Measurements from ENCODE around the gene ZAR1L. TPM values are rescaled to one million over a fixed set of nuclear protein-coding genes. Genes with fewer than 3 reads are reported as not detected.

Gene ZAR1L
- total RNA-seq, 2 experiments from 2014 or later: not detected

- H3K4me3 Mint-ChIP-seq: no peak overlapping the region
Measured at GRCh38 chr13:32262165-32262564, 53.0 kb downstream of the ZAR1L start.

GRCh38 chr13:32261567-32261966, 53.6 kb downstream of the ZAR1L start:
- no peaks in the 10 kb centered on the region for H3K9me3 Mint-ChIP-seq
- H3K27me3 Mint-ChIP-seq: no peaks in the 10 kb centered on the region
- H3K27ac Mint-ChIP-seq: no peak overlapping the region
- H3K4me3 Mint-ChIP-seq: no peak overlapping the region
- H3K36me3 Mint-ChIP-seq (ENCODE audit: low read depth): no peaks in the 10 kb centered on the region
- no peak for DNase-seq
- H3K4me1 Mint-ChIP-seq: no peaks in the 10 kb centered on the region
- POLR2A ChIA-PET: no interaction called here
- CTCF ChIA-PET: no interaction called here

More at GRCh38 chr13:32262165-32262564, 53.0 kb downstream of the ZAR1L start:
- DNase-seq: no peak
- POLR2A ChIA-PET: no interaction called here
- CTCF ChIA-PET: no interaction called here
- H3K36me3 Mint-ChIP-seq (ENCODE audit: low read depth): no peaks in the 10 kb centered on the region
- no peaks in the 10 kb centered on the region for H3K27me3 Mint-ChIP-seq
- H3K9me3 Mint-ChIP-seq: no peaks in the 10 kb centered on the region
- H3K4me1 Mint-ChIP-seq: no peaks in the 10 kb centered on the region
- H3K27ac Mint-ChIP-seq: no peak overlapping the region

DNA sequence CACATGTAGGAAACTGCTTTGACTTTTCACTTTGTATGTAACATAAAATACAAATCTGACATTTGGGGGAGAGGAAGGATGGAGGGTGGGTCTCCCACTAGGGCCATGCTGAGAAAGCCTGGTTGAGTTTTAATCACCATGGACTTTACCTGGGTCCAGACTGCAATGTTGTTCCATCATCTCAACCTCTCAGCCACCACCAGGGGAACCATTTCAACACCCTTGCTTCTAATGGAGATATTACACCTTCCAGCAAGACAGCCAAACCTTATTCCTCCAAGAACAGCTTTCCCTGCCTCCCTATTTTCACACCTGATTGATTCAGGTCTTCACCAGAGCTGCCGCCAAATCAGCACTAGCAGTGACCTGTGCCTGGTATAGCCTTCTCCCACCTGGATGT, 56.0 kb downstream of the ZAR1L start:
- Mint-ChIP-seq H3K4me1 (peaks cover 5% of the 10 kb centered on the region), H3K4me3 (no peak overlapping the region), H3K27me3 (no peaks in the 10 kb centered on the region), H3K9me3 (no peaks in the 10 kb centered on the region), H3K36me3 (ENCODE audit: low read depth) (no peaks in the 10 kb centered on the region), H3K27ac (no peak overlapping the region)
- CTCF ChIA-PET: interaction anchor here (1.9 kb wide), 1 partner anchor 12 kb away, joined by 5 read pairs; no protein-coding TSS in a partner anchor
- no peak for DNase-seq
- POLR2A ChIA-PET: no interaction called here

DNA sequence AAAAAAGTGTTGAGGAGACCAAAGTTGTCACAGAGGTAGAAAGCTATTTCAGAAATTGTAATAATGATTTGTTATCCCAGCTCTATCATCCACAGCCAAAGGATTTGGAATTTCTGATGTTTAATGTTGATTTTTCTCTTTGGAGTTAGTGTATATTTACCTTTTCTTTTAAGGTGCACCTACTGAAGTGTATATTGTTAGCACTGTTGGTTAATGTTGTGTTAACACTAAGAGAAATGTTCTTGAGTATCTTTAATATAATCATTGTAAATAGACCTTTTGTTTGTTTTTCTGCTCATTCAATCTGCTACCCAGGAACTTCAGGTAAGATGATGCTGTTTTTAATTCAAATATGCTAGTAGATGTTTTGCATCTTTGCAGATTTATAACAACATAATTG, 57.5 kb downstream of the ZAR1L start:
- ChIA-PET POLR2A (no interaction called here), CTCF (interaction anchor here (0.6 kb wide), 2 partner anchors 99 to 195 kb away, joined by 3 read pairs; no protein-coding TSS in a partner anchor)
- DNase-seq: no peak
- Mint-ChIP-seq H3K27me3 (no peaks in the 10 kb centered on the region), H3K9me3 (no peaks in the 10 kb centered on the region), H3K27ac (no peak overlapping the region), H3K4me3 (no peak overlapping the region), H3K36me3 (ENCODE audit: low read depth) (no peaks in the 10 kb centered on the region), H3K4me1 (peaks cover 8% of the 10 kb centered on the region)

- no peaks in the 10 kb centered on the region for H3K36me3 Mint-ChIP-seq (ENCODE audit: low read depth)
- POLR2A ChIA-PET: no interaction called here
- H3K27ac Mint-ChIP-seq: no peak overlapping the region
- no peaks in the 10 kb centered on the region for H3K27me3 Mint-ChIP-seq
- H3K4me1 Mint-ChIP-seq: peaks cover 8% of the 10 kb centered on the region
- no peaks in the 10 kb centered on the region for H3K9me3 Mint-ChIP-seq
- H3K4me3 Mint-ChIP-seq: no peak overlapping the region
- CTCF ChIA-PET: no interaction called here
- no peak for DNase-seq
Measured at GRCh38 chr13:32256243-32256642, 58.9 kb downstream of the ZAR1L start.

- Mint-ChIP-seq H3K27ac (no peak overlapping the region), H3K9me3 (no peaks in the 10 kb centered on the region), H3K27me3 (no peaks in the 10 kb centered on the region), H3K4me3 (no peak overlapping the region), H3K4me1 (peaks cover 8% of the 10 kb centered on the region), H3K36me3 (ENCODE audit: low read depth) (no peaks in the 10 kb centered on the region)
- ChIA-PET CTCF (no interaction called here), POLR2A (no interaction called here)
- no peak for DNase-seq
Measured at GRCh38 chr13:32255724-32256109, 59.4 kb downstream of the ZAR1L start.

DNA sequence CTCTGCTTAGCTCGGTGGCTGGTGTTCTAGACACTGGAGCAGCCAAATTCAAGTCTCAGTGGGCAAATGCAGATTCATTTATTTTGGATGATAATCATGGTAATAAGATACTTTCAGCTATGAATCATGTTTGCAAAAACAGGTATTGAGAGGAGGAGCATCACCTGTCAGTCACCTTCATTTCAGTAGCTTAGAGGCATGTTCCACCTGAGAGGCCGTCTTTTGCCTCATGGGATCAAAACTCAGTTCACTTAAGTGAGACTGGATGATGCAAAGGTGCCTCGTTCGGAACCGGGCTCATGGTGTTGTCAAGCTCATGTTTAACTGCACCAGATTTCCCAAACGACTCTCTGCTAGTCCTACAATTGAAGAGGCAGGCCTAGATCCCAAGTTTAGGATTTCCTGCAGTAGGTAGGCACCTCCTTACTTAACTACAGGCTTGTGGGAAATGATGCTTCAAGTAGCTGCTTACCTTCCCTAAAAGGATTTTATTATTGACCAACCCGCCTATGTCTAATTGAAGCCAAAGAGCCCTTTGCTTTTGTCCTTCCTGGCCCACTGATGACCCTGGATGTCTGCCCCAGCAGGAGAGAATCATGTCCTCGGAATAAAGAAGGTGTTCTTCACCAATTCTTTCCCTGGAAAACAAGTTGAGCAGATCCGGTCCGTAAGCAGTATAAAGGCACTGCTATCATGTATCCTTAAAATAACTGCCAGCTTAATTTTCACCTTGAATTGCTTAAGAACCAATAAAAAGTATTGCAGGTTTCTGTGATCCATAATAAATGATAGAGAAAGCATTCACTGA, 60.0 kb downstream of the ZAR1L start:
- CTCF ChIA-PET: interaction anchor here (0.7 to 1.0 kb wide), 2 partner anchors 126 to 385 kb away, joined by 3 to 4 read pairs; no protein-coding TSS in a partner anchor
- no peak overlapping the region for H3K27ac Mint-ChIP-seq
- no peaks in the 10 kb centered on the region for H3K36me3 Mint-ChIP-seq (ENCODE audit: low read depth)
- no peak overlapping the region for H3K4me3 Mint-ChIP-seq
- no peaks in the 10 kb centered on the region for H3K27me3 Mint-ChIP-seq
- no peaks in the 10 kb centered on the region for H3K9me3 Mint-ChIP-seq
- peaks cover 8% of the 10 kb centered on the region for H3K4me1 Mint-ChIP-seq
- no peak for DNase-seq
- POLR2A ChIA-PET: no interaction called here

- POLR2A ChIA-PET: no interaction called here
- Mint-ChIP-seq H3K36me3 (ENCODE audit: low read depth) (no peaks in the 10 kb centered on the region), H3K4me3 (no peak overlapping the region), H3K4me1 (peaks cover 8% of the 10 kb centered on the region), H3K27ac (no peak overlapping the region), H3K27me3 (no peaks in the 10 kb centered on the region), H3K9me3 (no peaks in the 10 kb centered on the region)
- DNase-seq: no peak
- CTCF ChIA-PET: interaction anchor here (0.7 to 1.0 kb wide), 2 partner anchors 126 to 385 kb away, joined by 3 to 4 read pairs; no protein-coding TSS in a partner anchor
Measured at GRCh38 chr13:32254416-32254815, 60.7 kb downstream of the ZAR1L start.

GRCh38 chr13:32253911-32254399, 61.2 kb downstream of the ZAR1L start:
- no peak for DNase-seq
- H3K27me3 Mint-ChIP-seq: no peaks in the 10 kb centered on the region
- H3K4me3 Mint-ChIP-seq: no peak overlapping the region
- peaks cover 8% of the 10 kb centered on the region for H3K4me1 Mint-ChIP-seq
- CTCF ChIA-PET: interaction anchor here (1.0 kb wide), 1 partner anchor 125 kb away, joined by 3 read pairs; no protein-coding TSS in a partner anchor
- H3K9me3 Mint-ChIP-seq: no peaks in the 10 kb centered on the region
- POLR2A ChIA-PET: no interaction called here
- no peak overlapping the region for H3K27ac Mint-ChIP-seq
- H3K36me3 Mint-ChIP-seq (ENCODE audit: low read depth): no peaks in the 10 kb centered on the region

Other genes with a start within 250 kb of the ZAR1L start
- 10 to 100 TPM; 26.3 to 33.5 TPM for gene BRCA2, start 145 bp upstream of the ZAR1L start, total RNA-seq
- 10 to 100 TPM; 30.4 to 32.0 TPM for gene N4BP2L1, start 112.8 kb upstream of the ZAR1L start, total RNA-seq
- 100 to 1,000 TPM; 134 to 136 TPM for gene N4BP2L2, start 223.4 kb upstream of the ZAR1L start, total RNA-seq

Measured in activated CD4-positive, alpha-beta T cell treated with anti-CD3 and anti-CD28 coated beads, Interleukin-2, amount 10 ng/mL, durations not matched to agents 7 days and 5 days (primary cell).